Testis (tissue), 2 donors: ENCODE data around the gene GABRR1.

Source experiments
- POLR2A ChIP-seq: fragments of 450-650 bp; IDR thresholded peaks from one replicate; pipeline ENCODE4 v1.6.1; 2017; ENCODE audit warnings: antibody characterized with exemption, mild to moderate bottlenecking, moderate library complexity
- TF ChIP-seq, protein P1 (sequence below), 3 experiments: fragments of 450-650 bp in 2 of 3; fragments of 200-600 bp in 1 of 3; sonication (generic) in 1 of 3; IDR thresholded peaks; one replicate each; pipeline ENCODE4 v1.5.1; 2016 to 2019; ENCODE audit warnings: antibody characterized with exemption in 3 of 3, mild to moderate bottlenecking in 2 of 3, moderate library complexity in 1 of 3

DNA sequence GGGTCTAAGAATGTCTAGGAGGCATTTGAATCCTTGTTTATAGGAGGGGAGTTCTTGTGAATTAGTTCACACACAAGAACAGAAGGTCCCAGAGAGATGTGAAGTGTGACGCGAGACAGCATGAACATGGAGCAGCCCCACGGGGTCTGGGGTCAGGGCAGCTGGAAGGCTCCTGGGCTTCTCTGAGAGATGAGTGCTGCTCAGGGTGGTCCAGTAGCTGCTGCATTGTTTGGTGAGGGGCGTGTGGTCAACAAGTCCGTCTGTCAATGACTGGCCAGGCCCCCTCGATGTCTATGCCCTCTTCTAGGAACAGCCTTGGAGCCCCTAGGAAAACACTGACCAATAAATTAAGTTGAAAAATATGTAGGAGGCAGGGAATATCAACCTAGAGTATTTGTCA is 40.2 kb upstream of the GABRR1 start:
- TF ChIP-seq POLR2A = no peak
- TF ChIP-seq, protein P1, sequence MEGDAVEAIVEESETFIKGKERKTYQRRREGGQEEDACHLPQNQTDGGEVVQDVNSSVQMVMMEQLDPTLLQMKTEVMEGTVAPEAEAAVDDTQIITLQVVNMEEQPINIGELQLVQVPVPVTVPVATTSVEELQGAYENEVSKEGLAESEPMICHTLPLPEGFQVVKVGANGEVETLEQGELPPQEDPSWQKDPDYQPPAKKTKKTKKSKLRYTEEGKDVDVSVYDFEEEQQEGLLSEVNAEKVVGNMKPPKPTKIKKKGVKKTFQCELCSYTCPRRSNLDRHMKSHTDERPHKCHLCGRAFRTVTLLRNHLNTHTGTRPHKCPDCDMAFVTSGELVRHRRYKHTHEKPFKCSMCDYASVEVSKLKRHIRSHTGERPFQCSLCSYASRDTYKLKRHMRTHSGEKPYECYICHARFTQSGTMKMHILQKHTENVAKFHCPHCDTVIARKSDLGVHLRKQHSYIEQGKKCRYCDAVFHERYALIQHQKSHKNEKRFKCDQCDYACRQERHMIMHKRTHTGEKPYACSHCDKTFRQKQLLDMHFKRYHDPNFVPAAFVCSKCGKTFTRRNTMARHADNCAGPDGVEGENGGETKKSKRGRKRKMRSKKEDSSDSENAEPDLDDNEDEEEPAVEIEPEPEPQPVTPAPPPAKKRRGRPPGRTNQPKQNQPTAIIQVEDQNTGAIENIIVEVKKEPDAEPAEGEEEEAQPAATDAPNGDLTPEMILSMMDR (IDR thresholded peaks at IDR 0.05) = no peak
